NCI-H1105 (cell line): ENCODE measurements around the gene MYOT.

Experiments
- DNase-seq: peaks from one replicate; lab custom pipeline; 2025; lab: John Stamatoyannopoulos, UW

The MYOT gene

DNA sequence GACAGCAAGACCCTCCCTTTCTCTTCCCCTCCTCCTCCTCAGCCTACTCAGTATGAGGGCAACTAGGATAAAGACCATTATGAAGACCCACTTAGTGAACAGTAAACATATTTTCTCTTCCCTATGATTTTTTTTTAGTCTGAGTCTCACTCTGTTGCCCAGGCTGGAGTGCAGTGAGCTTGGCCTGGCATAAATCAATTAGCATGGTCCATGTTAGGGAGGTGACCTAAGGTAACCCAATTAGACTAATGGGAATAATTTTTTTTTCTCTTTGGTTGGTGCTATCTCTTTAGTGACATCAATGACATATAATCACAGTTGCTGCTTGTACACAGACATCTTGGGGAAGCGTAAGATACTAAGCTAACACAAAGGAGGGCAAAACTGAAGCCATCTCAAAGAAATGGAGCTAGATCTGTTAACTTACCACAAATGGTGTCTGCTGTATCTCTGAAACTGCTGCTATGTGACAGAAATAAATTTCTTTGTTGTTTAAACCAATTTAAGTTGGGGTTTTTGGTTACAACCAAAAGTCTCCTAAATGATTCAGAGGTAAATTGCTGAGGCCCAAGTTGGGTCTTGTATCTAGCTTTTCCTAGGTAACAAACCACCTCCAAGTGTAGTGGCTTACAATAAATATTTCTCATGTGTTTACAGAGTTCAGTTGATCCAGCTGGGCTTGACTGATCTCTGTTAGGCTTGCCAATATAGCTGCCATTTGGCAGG lies 34.9 kb downstream of the MYOT start:
- DNase-seq, result no peak

GRCh38 chr5:137914758-137915157 lies 47.1 kb downstream of the MYOT start:
- no peak for DNase-seq

GRCh38 chr5:137916923-137917322 lies 49.3 kb downstream of the MYOT start:
- DNase-seq, result no peak

GRCh38 chr5:137921931-137922330 lies 54.3 kb downstream of the MYOT start:
- no peak for DNase-seq

- no peak for DNase-seq
Observed at GRCh38 chr5:137923856-137924255, 56.2 kb downstream of the MYOT start.

- DNase-seq, result no peak
Observed at GRCh38 chr5:137932800-137933199, 65.1 kb downstream of the MYOT start.

DNA sequence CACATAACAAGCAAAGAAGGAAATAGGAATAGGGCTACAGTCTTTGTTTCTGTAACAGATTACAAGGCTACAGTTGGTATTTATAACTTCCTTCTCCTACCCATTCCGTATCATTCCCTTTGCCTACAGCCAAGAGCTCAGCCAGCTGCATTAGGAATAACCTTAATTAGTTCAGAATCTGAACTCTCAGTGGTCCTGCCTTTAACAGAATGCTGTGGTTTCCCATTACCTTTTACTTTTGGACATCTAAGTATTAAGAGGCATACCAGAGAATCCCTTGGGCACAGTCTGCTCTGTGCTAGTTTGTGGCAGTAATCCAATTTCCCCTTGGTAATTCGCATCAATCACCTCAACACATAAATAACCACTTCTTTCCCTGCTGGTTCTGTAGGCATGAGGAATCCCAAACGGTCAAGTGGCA lies 65.8 kb downstream of the MYOT start:
- DNase-seq, result no peak

DNA sequence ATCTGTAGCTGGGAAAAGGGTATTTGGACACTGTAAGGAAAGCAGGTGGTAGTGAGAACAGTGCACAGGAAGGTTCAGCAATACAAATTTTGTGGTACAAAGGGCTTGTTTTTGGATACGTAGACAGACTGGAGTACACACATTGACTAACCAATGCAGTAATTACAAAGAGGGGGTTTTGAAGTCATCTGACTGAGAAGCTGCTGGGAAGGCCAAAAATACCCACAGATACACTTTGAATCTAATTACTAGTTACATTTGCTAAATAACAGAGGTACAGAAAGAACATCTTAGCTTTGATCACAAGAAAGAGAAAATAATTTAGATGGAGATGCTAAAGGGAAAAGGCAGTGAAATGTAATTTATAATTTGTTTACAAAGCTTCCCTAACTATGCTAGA lies 67.5 kb downstream of the MYOT start:
- DNase-seq, result no peak

GRCh38 chr5:137935694-137936093 lies 68.0 kb downstream of the MYOT start:
- no peak for DNase-seq
